K562 (cell line): Measurements from ENCODE around the gene DR1. TPM values are rescaled to one million over a fixed set of nuclear protein-coding genes. Genes with fewer than 3 reads are reported as not detected.

Experiments
- ELF2 ChIP-seq: fragments of 250-450 bp; sonication (Bioruptor Pico); IDR thresholded peaks from 2 replicates; pipeline ENCODE4 v1.5.0; 2021; ENCODE audit warnings: mild to moderate bottlenecking
- ELF4 ChIP-seq: fragments of 450-650 bp; formaldehyde crosslinking; IDR thresholded peaks from 2 replicates; pipeline ENCODE4 v1.4.0; 2022; ENCODE audit warnings: missing genetic modification characterization
- EP300 ChIP-seq: IDR thresholded peaks from 2 replicates; pipeline ENCODE4 v1.6.1; 2012; ENCODE audit warnings: low read length, improper control_type of control experiment
- EP400 ChIP-seq: fragments of 450-650 bp; IDR thresholded peaks from 2 replicates; pipeline ENCODE4 v1.6.1; 2017; ENCODE audit warnings: antibody characterized with exemption, mild to moderate bottlenecking, moderate library complexity
- GTF2E2 ChIP-seq: fragments of 200-800 bp; sonication (Bioruptor generic); IDR thresholded peaks from 2 replicates; pipeline ENCODE4 v1.6.1; 2016; ENCODE audit warnings: missing genetic modification characterization, missing compliant biosample characterization
- KAT7 ChIP-seq: sonication (generic); formaldehyde crosslinking; IDR thresholded peaks from 2 replicates; pipeline ENCODE4 v1.8.0; 2022; ENCODE audit warnings: missing genetic modification reagents, mild to moderate bottlenecking, borderline replicate concordance
- MIER1 ChIP-seq: fragments of 450-650 bp; IDR thresholded peaks from 2 replicates; pipeline ENCODE4 v1.6.1; 2016; ENCODE audit warnings: antibody characterized with exemption, mild to moderate bottlenecking, low read depth
- NBN ChIP-seq: fragments of 450-650 bp; IDR thresholded peaks from 2 replicates; pipeline ENCODE4 v1.6.1; 2016; ENCODE audit warnings: low read depth, mild to moderate bottlenecking
- NCOR1 ChIP-seq: fragments of 450-650 bp; IDR thresholded peaks from 2 replicates; pipeline ENCODE4 v1.6.1; 2016; ENCODE audit warnings: mild to moderate bottlenecking, moderate library complexity
- NUFIP1 ChIP-seq: fragments of 450-650 bp; IDR thresholded peaks from 2 replicates; pipeline ENCODE4 v1.6.1; 2018; ENCODE audit not compliant: partially characterized antibody
- POLR2H ChIP-seq: IDR thresholded peaks from 2 replicates; pipeline ENCODE4 v1.6.1; 2016; ENCODE audit warnings: missing genetic modification characterization, low read depth, mild to moderate bottlenecking, control low read depth, missing compliant biosample characterization, moderate library complexity
- POU5F1 ChIP-seq: fragments of 150-350 bp; IDR thresholded peaks from 2 replicates; pipeline ENCODE4 v1.6.1; 2014; ENCODE audit warnings: borderline replicate concordance, low read length, low read depth, mild to moderate bottlenecking; ENCODE audit not compliant: partially characterized antibody
- SAP30 ChIP-seq: fragments of 200-600 bp; sonication (generic); IDR thresholded peaks from 2 replicates; pipeline ENCODE4 v1.6.1; 2012; ENCODE audit warnings: borderline replicate concordance, low read depth, mild to moderate bottlenecking, moderate library complexity, low read length, control low read depth, inconsistent platforms; ENCODE audit not compliant: insufficient read depth, poor library complexity, severe bottlenecking
- TRIM24 ChIP-seq, 2 experiments: fragments of 450-650 bp; IDR thresholded peaks; 2 replicates each; pipeline ENCODE4 v1.6.1; 2016
- YBX1 ChIP-seq: fragments of 450-650 bp; IDR thresholded peaks from 2 replicates; pipeline ENCODE4 v1.7.1; 2016; ENCODE audit warnings: mild to moderate bottlenecking
- ZBTB8A ChIP-seq: fragments of 450-650 bp; IDR thresholded peaks from 2 replicates; pipeline ENCODE4 v1.6.1; 2018; ENCODE audit warnings: mild to moderate bottlenecking, moderate library complexity; ENCODE audit not compliant: partially characterized antibody
- ZNF12 ChIP-seq: sonication (generic); formaldehyde crosslinking; IDR thresholded peaks from 2 replicates; pipeline ENCODE4 v1.4.0; 2020; ENCODE audit warnings: mild to moderate bottlenecking, missing genetic modification reagents
- ZNF384 ChIP-seq: IDR thresholded peaks from 2 replicates; pipeline ENCODE4 v1.6.1; 2012; ENCODE audit warnings: low read depth, low read length, improper control_type of control experiment
- ZNF766 ChIP-seq: fragments of 200-800 bp; sonication (Bioruptor generic); conservative IDR thresholded peaks from 2 replicates; pipeline ENCODE4 v1.6.1; 2016; ENCODE audit warnings: missing genetic modification characterization, missing compliant biosample characterization
- polyA plus RNA-seq, 8 experiments: library from polyadenylated mRNA; depleted of rRNA in 4 of 8; stranded (reverse) in 5 of 8; unstranded in 3 of 8; fragments of >200 nt; fragmentation: Nextera tagmentation in 2 of 8; fragmentation: Illumina TruSeq in 1 of 8; extraction: Ambion mirVana in 2 of 8; extraction: Trizol in 1 of 8; gene quantifications; 2 replicates each; pipeline versions ENCODE4 v1.2.1 to v1.2.3, GENCODE V29; 2011 to 2014; ENCODE audit warnings: inconsistent platforms in 1 of 8, missing spikeins in 1 of 8
- total RNA-seq, 7 experiments: library from RNA; depleted of rRNA in 6 of 7; stranded (reverse); fragments of >200 nt in 6 of 7; fragmentation: Illumina TruSeq in 2 of 7; extraction: Trizol in 2 of 7; gene quantifications; 2 replicates each; pipeline versions ENCODE4 v1.2.1 to v1.2.3, GENCODE V29; 2011 to 2021; ENCODE audit warnings: low replicate concordance in 1 of 7
- TF ChIP-seq, protein P1 (sequence below): sonication (generic); formaldehyde crosslinking; IDR thresholded peaks from 2 replicates; pipeline ENCODE4 v1.8.1; 2023; ENCODE audit warnings: mild to moderate bottlenecking, missing genetic modification reagents, moderate library complexity
- TF ChIP-seq, protein P2 (sequence below): fragments of 250-450 bp; sonication (Bioruptor Pico); IDR thresholded peaks from 2 replicates; pipeline ENCODE4 v1.5.0; 2021; ENCODE audit warnings: mild to moderate bottlenecking, moderate library complexity
- TF ChIP-seq, protein P3 (sequence below): sonication (generic); formaldehyde crosslinking; IDR thresholded peaks from 2 replicates; pipeline ENCODE4 v1.8.1; 2023; ENCODE audit warnings: mild to moderate bottlenecking, missing genetic modification reagents

DR1 gene
- total and polyA plus RNA-seq, 9 of the 15 experiments (the other 6 are each of a cell fraction or from before 2014, with no cell fraction given) = 8.1 to 78.8 (median 46.3) TPM

DNA sequence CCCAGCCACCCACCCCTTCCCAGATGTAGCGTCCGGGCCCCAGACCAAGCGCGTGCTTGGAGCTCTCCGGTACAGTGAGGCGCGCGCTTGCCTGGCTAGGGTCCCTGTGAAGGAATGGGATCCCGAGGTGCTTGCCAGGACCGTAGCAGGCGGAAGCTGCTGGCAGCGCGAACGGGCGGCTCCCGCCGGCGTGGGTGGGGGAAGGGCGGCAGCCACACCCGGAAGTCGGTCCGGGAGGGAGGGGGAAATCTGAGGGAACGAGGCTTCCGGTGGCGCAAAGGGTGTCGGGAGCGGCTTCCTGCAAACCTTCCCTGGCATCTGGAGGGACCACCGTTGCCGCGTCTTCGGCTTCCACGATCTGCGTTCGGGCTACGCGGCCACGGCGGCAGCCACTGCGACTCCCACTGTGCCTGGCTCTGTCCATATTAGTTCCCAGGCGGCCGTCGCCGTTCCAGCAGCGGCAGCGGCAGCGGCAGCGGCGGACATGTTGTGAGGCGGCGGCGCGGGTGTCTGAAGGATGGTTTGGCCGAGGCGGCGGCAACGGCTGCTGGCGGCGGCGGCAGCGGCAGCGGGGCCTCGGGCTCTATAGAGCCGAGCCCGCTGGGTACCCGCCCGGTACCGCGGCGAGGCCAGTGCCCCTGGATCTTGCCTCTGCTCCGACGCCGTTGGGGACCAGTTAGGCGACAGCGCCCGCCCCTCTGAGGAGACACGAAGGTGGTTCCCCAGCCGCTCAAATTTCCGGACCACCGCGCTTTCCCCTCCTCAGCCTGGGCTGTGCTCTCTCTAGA lies at the start of gene DR1 (continued):
- TF ChIP-seq ELF2 (CRISPR knock-in tag) (peak; percentile 83), NBN (peak; percentile 48; the same call in 1 of the 2 replicates), ELF4 (CRISPR knock-in tag) (peak; percentile 91; the same call in 1 of the 2 replicates), ZNF766 (CRISPR knock-in tag) (no peak; the same call in none of the 2 replicates), TRIM24 (IDR thresholded peaks at IDR 0.05) (peak; percentile 38 to 74; a peak in 1 of 4 replicates), YBX1 (no peak), POU5F1 (no peak), KAT7 (CRISPR knock-in tag) (no peak; the same call in 1 of the 2 replicates), EP400 (peak; percentile 98), ZNF384 (no peak), EP300 (peak; percentile 62), ZBTB8A (no peak), POLR2H (tag) (peak; percentile 88), SAP30 (peak; percentile 76), MIER1 (no peak), NCOR1 (peak; percentile 62), GTF2E2 (tag) (peak; percentile 95), NUFIP1 (no peak), ZNF12 (CRISPR knock-in tag) (no peak; the same call in 1 of the 2 replicates)
- TF ChIP-seq, protein P1, sequence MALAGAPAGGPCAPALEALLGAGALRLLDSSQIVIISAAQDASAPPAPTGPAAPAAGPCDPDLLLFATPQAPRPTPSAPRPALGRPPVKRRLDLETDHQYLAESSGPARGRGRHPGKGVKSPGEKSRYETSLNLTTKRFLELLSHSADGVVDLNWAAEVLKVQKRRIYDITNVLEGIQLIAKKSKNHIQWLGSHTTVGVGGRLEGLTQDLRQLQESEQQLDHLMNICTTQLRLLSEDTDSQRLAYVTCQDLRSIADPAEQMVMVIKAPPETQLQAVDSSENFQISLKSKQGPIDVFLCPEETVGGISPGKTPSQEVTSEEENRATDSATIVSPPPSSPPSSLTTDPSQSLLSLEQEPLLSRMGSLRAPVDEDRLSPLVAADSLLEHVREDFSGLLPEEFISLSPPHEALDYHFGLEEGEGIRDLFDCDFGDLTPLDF = no peak
- TF ChIP-seq, protein P2, sequence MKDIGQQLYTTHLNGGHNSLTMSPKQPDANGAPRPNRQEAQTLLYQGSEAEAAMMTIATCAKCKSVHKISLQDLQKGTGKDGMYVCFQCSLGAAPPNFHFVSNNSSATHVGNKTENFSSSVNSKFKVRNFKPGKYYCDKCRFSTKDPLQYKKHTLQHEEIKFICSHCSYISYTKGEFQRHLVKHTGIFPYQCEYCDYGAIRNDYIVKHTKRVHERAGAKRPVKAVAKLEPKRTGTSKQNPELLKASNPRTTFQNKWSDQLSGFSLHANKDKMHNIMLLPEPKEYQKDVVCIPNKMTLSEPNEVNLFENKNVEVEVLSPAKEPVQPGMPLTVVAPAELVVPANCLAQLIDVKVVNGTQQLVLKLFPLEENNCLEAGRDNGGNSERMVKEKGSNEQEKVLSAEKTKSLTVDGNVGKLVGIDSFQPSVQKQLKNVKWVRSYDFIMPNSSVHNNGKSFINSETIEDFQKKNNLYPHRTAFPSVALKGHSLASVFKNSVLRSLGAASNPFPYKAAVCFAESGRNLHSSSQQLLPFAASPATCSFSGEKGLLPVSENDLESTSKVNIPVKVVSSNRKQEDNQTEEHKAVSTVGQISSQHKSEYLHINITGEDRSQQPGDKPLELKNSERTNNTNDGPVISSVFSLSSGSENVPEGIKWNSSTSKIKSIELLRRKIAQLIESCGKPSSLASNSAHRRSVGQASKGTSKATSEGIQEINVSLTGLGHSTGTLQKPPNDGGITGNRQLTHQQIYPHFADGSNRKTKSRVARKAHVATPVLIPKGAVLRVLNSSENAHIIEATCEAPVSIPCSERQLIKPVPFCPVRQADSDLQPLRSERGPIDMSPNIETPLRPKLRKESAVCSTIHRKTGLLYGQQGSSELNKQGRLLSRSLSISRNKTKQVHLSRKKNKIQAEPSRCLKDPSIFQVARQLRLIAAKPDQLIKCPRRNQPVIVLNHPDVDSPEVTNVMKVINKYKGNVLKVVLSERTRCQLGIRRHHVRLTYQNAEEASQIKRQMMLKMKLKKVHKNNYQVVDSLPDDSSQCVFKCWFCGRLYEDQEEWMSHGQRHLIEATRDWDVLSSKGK = no peak
- TF ChIP-seq, protein P3, sequence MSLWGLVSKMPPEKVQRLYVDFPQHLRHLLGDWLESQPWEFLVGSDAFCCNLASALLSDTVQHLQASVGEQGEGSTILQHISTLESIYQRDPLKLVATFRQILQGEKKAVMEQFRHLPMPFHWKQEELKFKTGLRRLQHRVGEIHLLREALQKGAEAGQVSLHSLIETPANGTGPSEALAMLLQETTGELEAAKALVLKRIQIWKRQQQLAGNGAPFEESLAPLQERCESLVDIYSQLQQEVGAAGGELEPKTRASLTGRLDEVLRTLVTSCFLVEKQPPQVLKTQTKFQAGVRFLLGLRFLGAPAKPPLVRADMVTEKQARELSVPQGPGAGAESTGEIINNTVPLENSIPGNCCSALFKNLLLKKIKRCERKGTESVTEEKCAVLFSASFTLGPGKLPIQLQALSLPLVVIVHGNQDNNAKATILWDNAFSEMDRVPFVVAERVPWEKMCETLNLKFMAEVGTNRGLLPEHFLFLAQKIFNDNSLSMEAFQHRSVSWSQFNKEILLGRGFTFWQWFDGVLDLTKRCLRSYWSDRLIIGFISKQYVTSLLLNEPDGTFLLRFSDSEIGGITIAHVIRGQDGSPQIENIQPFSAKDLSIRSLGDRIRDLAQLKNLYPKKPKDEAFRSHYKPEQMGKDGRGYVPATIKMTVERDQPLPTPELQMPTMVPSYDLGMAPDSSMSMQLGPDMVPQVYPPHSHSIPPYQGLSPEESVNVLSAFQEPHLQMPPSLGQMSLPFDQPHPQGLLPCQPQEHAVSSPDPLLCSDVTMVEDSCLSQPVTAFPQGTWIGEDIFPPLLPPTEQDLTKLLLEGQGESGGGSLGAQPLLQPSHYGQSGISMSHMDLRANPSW = 0 out of 2 replicates have a peak, but pooled peaks have one; percentile 34
